HG03571 (cell line): ENCODE data around the gene SEPTIN5.

ENCODE experiments used
- ATAC-seq: cut with Tn5 transposase; IDR thresholded peaks from one replicate; pipeline ENCODE4 v1.9.1; 2021; ENCODE audit not compliant: unreplicated experiment

Gene SEPTIN5

GRCh38 chr22:19759427-19760057 is 45.2 kb downstream of the SEPTIN5 start:
- ATAC-seq: no peak

GRCh38 chr22:19760058-19760950 is 46.0 kb downstream of the SEPTIN5 start, which contains the start of gene TBX1:
TSS of gene TBX1 (plus strand) at chr22:19760778. CDS start at chr22:19760844, 66 bp downstream.
- ATAC-seq: no peak

- ATAC-seq: no peak
Observed at GRCh38 chr22:19760951-19761724, 46.8 kb downstream of the SEPTIN5 start.

GRCh38 chr22:19761725-19762567 is 47.6 kb downstream of the SEPTIN5 start:
- ATAC-seq: no peak

- ATAC-seq: no peak
Observed at GRCh38 chr22:19762568-19763457, 48.5 kb downstream of the SEPTIN5 start.

- no peak for ATAC-seq
Observed at GRCh38 chr22:19763458-19764298, 49.4 kb downstream of the SEPTIN5 start.

- no peak for ATAC-seq
Observed at GRCh38 chr22:19764299-19764593, 49.9 kb downstream of the SEPTIN5 start.

- no peak for ATAC-seq
Observed at GRCh38 chr22:19764636-19765476, 50.6 kb downstream of the SEPTIN5 start.

GRCh38 chr22:19765477-19766239 is 51.4 kb downstream of the SEPTIN5 start:
- ATAC-seq: no peak

GRCh38 chr22:19766240-19766510 is 51.9 kb downstream of the SEPTIN5 start:
- no peak for ATAC-seq

GRCh38 chr22:19766511-19767426 is 52.5 kb downstream of the SEPTIN5 start:
- ATAC-seq: no peak

- no peak for ATAC-seq
Observed at GRCh38 chr22:19767427-19768341, 53.4 kb downstream of the SEPTIN5 start.

GRCh38 chr22:19769393-19769715 is 55.1 kb downstream of the SEPTIN5 start:
- ATAC-seq: no peak

GRCh38 chr22:19770349-19771220 is 56.3 kb downstream of the SEPTIN5 start:
- no peak for ATAC-seq

GRCh38 chr22:19772422-19772672 is 58.0 kb downstream of the SEPTIN5 start:
- ATAC-seq: no peak
